Upper lobe of left lung (tissue), 6 donors: ENCODE data around the gene PCSK5. TPM values are rescaled to one million over a fixed set of nuclear protein-coding genes. Genes with fewer than 3 reads are reported as not detected.

Experiments used
- ATAC-seq, 2 donors: fragments of 200-7000 bp; cut with Tn5 transposase; one replicate each; pipeline ENCODE4 v1.9.1; 2022; ENCODE audit warnings: mild to moderate bottlenecking in 2 of 2, moderate library complexity in 2 of 2; ENCODE audit not compliant: low FRiP score in 2 of 2
- DNase-seq, 2 donors: peaks; one replicate each; pipeline ENCODE4 v3.0.0-alpha.2; 2019 to 2020
- H3K27ac ChIP-seq, 4 donors: fragments of 200-600 bp; sonication (generic); one replicate each; pipeline ENCODE4 v1.5.1; 2016 to 2019
- H3K27me3 ChIP-seq, 4 donors: fragments of 200-600 bp; sonication (generic); one replicate each; pipeline ENCODE4 v1.5.1; 2017 to 2019
- H3K36me3 ChIP-seq, 4 donors: fragments of 200-600 bp; sonication (generic); one replicate each; pipeline ENCODE4 v1.5.1; 2016 to 2019
- H3K4me1 ChIP-seq, 4 donors: fragments of 200-600 bp; sonication (generic); one replicate each; pipeline ENCODE4 v1.5.1; 2018 to 2019
- H3K4me3 ChIP-seq, 4 donors: fragments of 200-600 bp; sonication (generic); one replicate each; pipeline ENCODE4 v1.5.1; 2017 to 2019; ENCODE audit warnings: mild to moderate bottlenecking in 2 of 4, moderate library complexity in 1 of 4
- H3K9me3 ChIP-seq, 4 donors: fragments of 200-600 bp; sonication (generic); one replicate each; pipeline ENCODE4 v1.5.1; 2018 to 2019
- CTCF ChIP-seq, 6 experiments: fragments of 450-650 bp in 4 of 6; fragments of 200-600 bp in 2 of 6; sonication (generic) in 2 of 6; IDR thresholded peaks; one replicate each; pipeline ENCODE4 v1.5.1; 2016 to 2019; ENCODE audit warnings: antibody characterized with exemption in 6 of 6
- EP300 ChIP-seq, 4 donors: sonication (generic); formaldehyde crosslinking; IDR thresholded peaks; one replicate each; pipeline ENCODE4 v1.5.1; 2017; ENCODE audit warnings: antibody characterized with exemption in 4 of 4, control low read depth in 2 of 4
- POLR2A ChIP-seq, 4 donors: fragments of 450-650 bp; IDR thresholded peaks; one replicate each; pipeline ENCODE4 v1.5.1; 2016 to 2017; ENCODE audit warnings: antibody characterized with exemption in 4 of 4, mild to moderate bottlenecking in 2 of 4
- POLR2AphosphoS5 ChIP-seq, 2 donors: sonication (generic); formaldehyde crosslinking; IDR thresholded peaks; one replicate each; pipeline ENCODE4 v1.5.1; 2017; ENCODE audit warnings: antibody characterized with exemption in 2 of 2
- WGBS, 2 donors: methylation state at CpG; one replicate each; pipeline ENCODE4 v1.1.5; 2017 to 2018; 5-methylcytosine and 5-hydroxymethylcytosine counted together
- total RNA-seq, 6 donors: library from RNA; depleted of rRNA in 4 of 6; stranded (reverse); fragments of >200 nt in 4 of 6; gene quantifications; one replicate each; pipeline versions ENCODE4 v1.1.0 to v1.2.1, GENCODE V29; 2016 to 2021
- donor health status: DM: no; HTN: no; CAD: no; lungs with moderate emphysema.
- donor health status: DM: no; HTN: yes; CAD: no; lungs with severe emphysema.

PCSK5 gene
- total RNA-seq, 6 donors from 2014 or later = 12.8 to 29.2 (median 18.3) TPM

DNA sequence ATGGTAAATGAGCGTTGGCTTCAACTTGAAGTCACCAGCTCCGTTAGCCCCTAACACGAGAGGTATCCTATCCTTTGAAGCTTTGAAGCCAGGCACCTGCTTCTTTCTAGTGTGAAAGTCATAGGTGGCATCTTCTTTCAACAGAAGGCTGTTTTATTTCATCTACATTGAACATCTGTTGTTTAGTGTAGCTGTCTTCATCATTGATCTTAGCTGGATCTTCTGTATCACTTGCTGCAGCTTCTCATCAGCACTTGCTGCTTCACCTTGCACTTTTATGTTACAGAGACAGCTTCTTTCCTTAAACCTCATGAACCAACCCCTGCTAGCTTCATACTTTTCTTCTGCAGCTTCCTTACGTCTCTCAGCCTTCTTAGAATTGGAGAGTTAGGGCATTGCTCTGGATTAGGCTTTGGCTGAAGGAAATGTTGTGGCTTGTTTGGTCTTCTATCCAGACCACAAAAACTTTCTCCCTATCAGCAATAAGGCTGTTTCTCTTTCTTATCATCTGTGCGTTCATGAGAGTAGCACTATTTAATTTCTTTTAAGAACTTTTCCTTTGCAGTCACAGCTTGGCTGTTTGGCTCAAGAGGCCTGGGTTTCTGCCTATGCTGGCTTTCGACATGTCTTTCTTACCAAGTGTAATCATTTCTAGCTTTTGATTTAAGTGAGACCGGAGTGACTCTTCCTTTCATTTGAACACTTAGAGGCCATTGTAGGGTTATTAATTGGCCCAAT is 47.2 kb downstream of the PCSK5 start:
- ATAC-seq = no peak
- no peaks in the 10 kb centered on the region for H3K27me3 ChIP-seq
- no peak for DNase-seq
- no peak for TF ChIP-seq EP300 (IDR thresholded peaks at IDR 0.05)
- no peak for TF ChIP-seq POLR2AphosphoS5 (IDR thresholded peaks at IDR 0.05)
- TF ChIP-seq CTCF (IDR thresholded peaks at IDR 0.05) = no peak
- no peak for TF ChIP-seq POLR2A (IDR thresholded peaks at IDR 0.05)
- 68 to 70% methylated on average over 7 of the region's 7 CpGs for WGBS, 2 donors
- peaks cover 0 to 5% (median 1%) of the 10 kb centered on the region in 4 donors for H3K36me3 ChIP-seq
- no peaks in the 10 kb centered on the region for H3K9me3 ChIP-seq
- H3K4me3 ChIP-seq = no peak overlapping the region
- H3K4me1 ChIP-seq = peaks cover 0 to 20% (median 0%) of the 10 kb centered on the region in 4 donors
- H3K27ac ChIP-seq = no peak overlapping the region

GRCh38 chr9:75938946-75939345 is 48.5 kb downstream of the PCSK5 start:
- DNase-seq = no peak
- no peak for ATAC-seq

DNA sequence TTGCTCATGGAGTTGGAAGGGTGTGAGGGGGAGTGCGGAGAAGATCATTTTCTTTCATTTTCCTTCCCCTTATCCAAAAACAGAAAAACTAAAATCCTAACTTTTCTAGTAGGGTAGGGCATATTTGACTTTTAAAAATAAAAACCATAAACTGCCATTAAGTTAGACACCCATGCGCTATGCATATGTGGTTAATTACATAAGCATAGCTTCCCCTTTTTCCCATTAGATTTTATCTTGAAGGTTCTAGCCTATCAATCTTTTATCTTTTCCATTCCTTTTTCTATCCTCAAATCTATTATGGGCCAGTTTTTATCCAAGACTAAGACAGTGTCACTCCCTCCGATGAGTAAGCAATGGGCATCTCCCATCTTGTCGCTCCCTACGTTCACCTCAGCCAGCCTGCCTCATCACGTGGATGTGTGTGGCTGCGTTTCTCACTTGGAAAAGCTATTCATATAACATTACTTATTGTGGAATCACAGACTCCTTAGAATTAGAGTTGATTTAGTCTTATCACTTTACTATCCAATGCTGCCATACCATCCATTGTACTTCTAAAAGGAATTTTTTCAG is 49.2 kb downstream of the PCSK5 start:
- TF ChIP-seq POLR2AphosphoS5 (IDR thresholded peaks at IDR 0.05) (no peak), EP300 (IDR thresholded peaks at IDR 0.05) (no peak), CTCF (IDR thresholded peaks at IDR 0.05) (no peak), POLR2A (IDR thresholded peaks at IDR 0.05) (no peak)
- Histone ChIP-seq H3K36me3 (peaks cover 0 to 2% (median 0%) of the 10 kb centered on the region in 4 donors), H3K4me1 (peaks cover 0 to 20% (median 0%) of the 10 kb centered on the region in 4 donors), H3K27me3 (no peaks in the 10 kb centered on the region), H3K9me3 (no peaks in the 10 kb centered on the region), H3K27ac (no peak overlapping the region), H3K4me3 (no peak overlapping the region)
- no peak for ATAC-seq
- DNase-seq = no peak
- WGBS, 2 donors = 85 to 91% methylated on average over 7 of the region's 7 CpGs

More at GRCh38 chr9:75938946-75939345, 48.5 kb downstream of the PCSK5 start:
- Histone ChIP-seq H3K27ac (no peak overlapping the region), H3K27me3 (no peaks in the 10 kb centered on the region), H3K36me3 (peaks cover 0 to 4% (median 1%) of the 10 kb centered on the region in 4 donors), H3K4me1 (peaks cover 0 to 20% (median 0%) of the 10 kb centered on the region in 4 donors), H3K9me3 (no peaks in the 10 kb centered on the region), H3K4me3 (no peak overlapping the region)
- no peak for TF ChIP-seq CTCF (IDR thresholded peaks at IDR 0.05)
- TF ChIP-seq EP300 (IDR thresholded peaks at IDR 0.05) = no peak
- no peak for TF ChIP-seq POLR2A (IDR thresholded peaks at IDR 0.05)
- 59 to 88% methylated on average over 1 of the region's 1 CpG for WGBS, 2 donors

DNA sequence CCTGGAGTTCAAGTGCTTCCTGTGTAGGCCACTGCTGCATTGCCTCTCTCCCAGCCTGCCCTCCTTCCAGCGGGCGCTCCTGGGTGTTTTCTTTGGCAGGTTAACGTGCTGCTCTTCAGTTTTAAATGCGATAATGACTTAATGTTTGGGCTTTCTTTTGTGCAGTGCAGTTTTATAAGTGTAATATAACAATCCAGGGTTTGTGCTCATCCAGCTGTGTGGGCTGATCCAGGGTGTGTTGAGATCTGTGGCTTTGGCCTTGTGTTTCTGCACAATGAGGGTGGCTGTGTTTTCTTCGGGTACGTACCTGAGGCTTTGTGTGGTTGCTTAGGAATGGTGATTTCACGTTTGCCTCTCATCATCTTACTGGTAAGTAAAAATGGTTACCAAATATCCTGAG is 50.6 kb downstream of the PCSK5 start:
- Histone ChIP-seq H3K4me3 (no peak overlapping the region), H3K27ac (peak overlapping the region in 3 of 4 donors; percentile 13 to 51 (median 41)), H3K4me1 (peaks cover 0 to 13% (median 0%) of the 10 kb centered on the region in 4 donors), H3K27me3 (no peaks in the 10 kb centered on the region), H3K9me3 (no peaks in the 10 kb centered on the region), H3K36me3 (no peaks in the 10 kb centered on the region)
- ATAC-seq (peak; percentile 50 to 73), DNase-seq (peak in 1 of 2 donors; percentile 39)
- WGBS, 2 donors = 56 to 68% methylated on average over 7 of the region's 7 CpGs
- TF ChIP-seq POLR2A (IDR thresholded peaks at IDR 0.05) (no peak), EP300 (IDR thresholded peaks at IDR 0.05) (no peak), POLR2AphosphoS5 (IDR thresholded peaks at IDR 0.05) (no peak), CTCF (IDR thresholded peaks at IDR 0.05) (no peak)
